Panc1 (cell line): ENCODE measurements around the gene ALPK1.

Experiments
- CTCF ChIP-seq: fragments of 450-650 bp; IDR thresholded peaks from 2 replicates; pipeline ENCODE4 v1.5.1; 2017; ENCODE audit warnings: mild to moderate bottlenecking
- POLR2AphosphoS5 ChIP-seq: IDR thresholded peaks from 2 replicates; pipeline ENCODE4 v1.6.1; 2012; ENCODE audit warnings: mild to moderate bottlenecking, low read depth, low read length, moderate library complexity
- REST ChIP-seq, 2 experiments: IDR thresholded peaks; 2 replicates each; pipeline ENCODE4 v1.6.1; 2011 to 2012; ENCODE audit warnings: low read depth in 2 of 2, control low read depth in 1 of 2, low read length in 1 of 2, mild to moderate bottlenecking in 1 of 2, moderate library complexity in 1 of 2; ENCODE audit not compliant: insufficient read depth in 1 of 2
- SIN3A ChIP-seq: IDR thresholded peaks from 2 replicates; pipeline ENCODE4 v1.6.1; 2012; ENCODE audit warnings: low read depth, mild to moderate bottlenecking, low read length, moderate library complexity, borderline replicate concordance; ENCODE audit not compliant: insufficient read depth

GRCh38 chr4:112352736-112353135, 55.6 kb downstream of the ALPK1 start:
- TF ChIP-seq CTCF (no peak), POLR2AphosphoS5 (no peak), SIN3A (no peak), REST (IDR thresholded peaks at IDR 0.05; ENCODE audit: insufficient read depth in 1 of 2, low read depth in 2 of 2, low read length in 1 of 2) (no peak)
